NB4 (cell line): ENCODE results near the gene BRD4.
A peak's percentile ranks its signal among the peaks of the same experiment; 100 is the strongest.

Experiments
- DNase-seq: peaks from one replicate; pipeline ENCODE4 v3.0.0; 2010; ENCODE audit warnings: low read depth
- H3K4me3 ChIP-seq: one replicate; pipeline ENCODE4 v1.5.1; 2011; ENCODE audit warnings: mild to moderate bottlenecking, low read depth, low read length, moderate library complexity
- CTCF ChIP-seq: IDR thresholded peaks from one replicate; pipeline ENCODE4 v1.5.1; 2012; ENCODE audit warnings: low read depth, low read length
- MYC ChIP-seq: IDR thresholded peaks from 2 replicates; pipeline ENCODE4 v1.6.1; 2011; ENCODE audit warnings: low read depth, low read length
- POLR2A ChIP-seq: IDR thresholded peaks from 2 replicates; pipeline ENCODE4 v1.6.1; 2011; ENCODE audit warnings: mild to moderate bottlenecking; ENCODE audit not compliant: insufficient read length; ENCODE audit errors: extremely low read depth
- TF ChIP-seq, protein P1 (sequence below): IDR thresholded peaks from 2 replicates; pipeline ENCODE4 v1.6.1; 2011; ENCODE audit warnings: low read depth, low read length

The BRD4 gene

GRCh38 chr19:15331419-15332310, 674 bp downstream of the BRD4 start:
- H3K4me3 ChIP-seq, result peak overlapping the region; percentile 80
- TF ChIP-seq, protein P1, sequence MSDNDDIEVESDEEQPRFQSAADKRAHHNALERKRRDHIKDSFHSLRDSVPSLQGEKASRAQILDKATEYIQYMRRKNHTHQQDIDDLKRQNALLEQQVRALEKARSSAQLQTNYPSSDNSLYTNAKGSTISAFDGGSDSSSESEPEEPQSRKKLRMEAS, result no peak
- TF ChIP-seq MYC (no peak), POLR2A (no peak), CTCF (no peak)
- DNase-seq, result peak; percentile 75

DNA sequence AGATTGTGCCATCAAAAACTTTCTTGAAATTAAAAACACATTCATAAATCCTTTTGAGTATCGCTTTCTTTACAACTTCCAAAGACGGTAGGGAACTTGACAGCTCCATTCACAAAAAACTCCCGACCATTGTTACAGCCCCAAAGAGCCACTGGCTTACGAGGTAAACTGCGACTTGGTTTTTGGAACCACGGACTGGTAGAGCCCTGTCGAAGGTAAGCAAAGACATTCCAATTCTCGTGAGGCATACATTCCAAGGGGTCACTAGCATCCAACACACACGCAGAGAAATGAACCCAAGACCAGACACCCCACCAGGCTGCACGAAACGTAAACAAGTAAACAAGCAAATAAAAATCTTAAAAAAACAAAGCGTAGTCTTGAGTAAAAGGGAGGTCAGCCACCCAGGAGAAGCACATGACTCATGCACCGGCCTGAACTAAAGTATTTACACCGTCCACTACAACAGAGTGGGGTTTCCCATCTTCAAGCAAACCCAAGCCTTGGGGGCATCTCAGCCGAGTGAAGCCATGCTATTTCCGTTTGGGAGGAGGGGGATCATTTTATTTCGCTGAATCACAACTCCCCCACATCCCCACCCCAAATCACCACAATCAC, 1.4 kb downstream of the BRD4 start:
- H3K4me3 ChIP-seq, result peak overlapping the region; percentile 80
- peak; percentile 50 for DNase-seq
- TF ChIP-seq, protein P1, result no peak
- TF ChIP-seq POLR2A, result no peak
- no peak for TF ChIP-seq CTCF
- TF ChIP-seq MYC, result 0 out of 2 replicates have a peak, but pooled peaks have one; percentile 34

DNA sequence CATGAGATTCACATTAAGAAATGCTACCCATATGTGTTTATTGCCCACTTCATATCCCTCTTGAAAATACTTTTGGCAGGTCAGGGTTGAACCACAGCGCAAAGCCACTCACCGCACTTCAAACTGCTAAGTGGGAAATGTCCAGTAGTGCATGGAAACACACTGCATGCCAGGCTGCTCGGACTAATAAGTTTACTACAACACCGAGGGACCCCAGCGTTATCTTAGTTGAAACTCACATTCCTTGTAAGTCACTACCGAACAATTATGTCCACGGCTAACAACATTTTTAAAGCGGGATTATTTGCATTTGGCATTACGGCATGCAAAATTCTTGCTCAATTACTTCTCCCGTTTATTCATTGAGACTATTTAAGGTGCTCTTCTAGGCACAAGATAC, 4.0 kb downstream of the BRD4 start:
- DNase-seq, result no peak
- peak overlapping the region; percentile 19 for H3K4me3 ChIP-seq
- TF ChIP-seq POLR2A (no peak), CTCF (no peak), MYC (no peak)
- TF ChIP-seq, protein P1, result no peak

DNA sequence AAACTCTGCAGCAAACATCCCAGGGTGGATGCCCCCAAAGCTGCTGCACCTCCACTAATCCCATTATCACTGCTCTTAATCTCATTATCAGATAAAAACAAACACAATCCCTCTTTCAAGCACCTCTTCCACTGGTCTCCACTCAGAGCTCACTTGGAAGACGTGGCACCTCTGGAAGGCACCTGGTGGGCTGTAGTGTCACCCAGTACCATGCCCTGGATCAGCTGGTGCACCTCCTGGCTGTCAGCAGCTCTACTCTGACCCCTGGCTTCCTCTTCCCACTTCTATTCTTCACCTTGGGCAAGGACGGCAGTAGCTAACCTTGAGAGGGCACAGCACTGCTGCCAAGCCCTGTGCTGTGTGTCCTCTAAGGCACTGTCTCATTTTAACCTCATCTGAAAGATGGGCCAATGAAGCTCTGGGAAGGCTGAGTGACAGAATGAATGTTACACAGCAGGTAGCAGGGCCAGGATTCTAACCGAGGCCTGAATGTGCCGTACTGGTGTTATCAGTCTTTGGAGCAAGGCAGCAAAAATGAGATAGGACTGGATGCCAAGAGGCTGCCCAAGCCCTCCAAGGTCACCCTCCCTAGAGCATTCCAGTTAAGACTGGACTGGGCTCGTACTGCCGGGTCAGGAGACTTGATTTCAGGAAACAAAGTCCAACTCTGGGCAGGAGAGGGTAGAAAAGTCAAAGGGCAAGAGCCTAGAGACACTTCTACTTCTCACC, 7.4 kb downstream of the BRD4 start:
- no peak for TF ChIP-seq CTCF
- TF ChIP-seq, protein P1, result no peak
- no peak for TF ChIP-seq MYC
- no peak for TF ChIP-seq POLR2A
- H3K4me3 ChIP-seq, result no peak overlapping the region
- no peak for DNase-seq

DNA sequence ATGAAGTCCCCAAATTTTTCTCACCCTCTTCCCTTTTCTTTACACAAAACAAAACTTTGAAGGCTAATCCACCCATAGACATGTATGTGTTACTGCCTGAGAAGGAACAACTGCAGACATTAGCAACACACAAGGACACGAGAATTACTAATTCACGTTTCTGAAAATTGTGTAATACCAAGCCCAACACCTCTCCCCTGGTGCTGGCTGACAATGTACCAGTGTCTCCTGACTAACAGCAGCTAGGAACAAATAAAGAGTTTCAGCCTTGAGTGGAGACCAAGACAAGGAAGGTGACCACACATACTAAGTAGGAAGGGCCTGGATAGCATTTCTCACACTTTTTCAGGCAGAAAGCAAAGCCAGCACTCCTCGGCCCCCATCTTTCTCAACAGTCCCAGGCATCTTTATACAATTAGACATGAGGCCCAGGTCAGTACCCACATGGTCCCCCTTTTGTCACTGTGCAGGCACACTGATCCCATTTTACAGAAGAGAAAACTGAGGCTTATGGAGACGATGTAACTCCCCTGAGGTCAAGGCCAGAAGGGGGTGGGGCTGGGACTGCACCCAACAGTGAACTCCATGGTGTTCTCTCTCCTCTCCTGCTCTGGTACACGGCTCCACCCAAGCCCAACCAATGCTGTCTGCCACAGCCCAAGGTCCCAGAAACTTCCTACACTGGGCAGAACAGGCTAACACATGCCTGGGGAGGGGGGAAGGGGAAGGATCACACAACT, 8.7 kb downstream of the BRD4 start:
- DNase-seq, result peak; percentile 52

More for the DNA sequence above, 8.7 kb downstream of the BRD4 start:
- no peak overlapping the region for H3K4me3 ChIP-seq
- TF ChIP-seq MYC (no peak), CTCF (no peak), POLR2A (no peak)
- TF ChIP-seq, protein P1, result no peak
